ENCODE measurements around the gene DET1.

The DET1 gene

GRCh38 chr15:88546248-88547129, at the start of gene DET1:
Gene DET1, minus strand, starts transcription at chr15:88546681. Its CDS starts 14,976 bp downstream, at chr15:88531705.
- TF ChIP-seq CTCF (conservative IDR thresholded peaks at IDR 0.05) = peak; percentile 98
- peak within 1 kb of the TSS; percentile 91 for H3K27ac ChIP-seq

GRCh38 chr15:88591384-88591783, 44.9 kb upstream of the DET1 start:
- no peak for TF ChIP-seq CTCF (conservative IDR thresholded peaks at IDR 0.05)
- no peak overlapping the region for H3K27ac ChIP-seq

- no peak for TF ChIP-seq CTCF (conservative IDR thresholded peaks at IDR 0.05)
Measured at GRCh38 chr15:88590759-88591158, 44.3 kb upstream of the DET1 start.

GRCh38 chr15:88586401-88587162, 40.1 kb upstream of the DET1 start:
- TF ChIP-seq CTCF (conservative IDR thresholded peaks at IDR 0.05) = no peak

More at GRCh38 chr15:88590759-88591158, 44.3 kb upstream of the DET1 start:
- no peak overlapping the region for H3K27ac ChIP-seq

GRCh38 chr15:88580532-88580931, 34.1 kb upstream of the DET1 start:
- no peak overlapping the region for H3K27ac ChIP-seq
- no peak for TF ChIP-seq CTCF (conservative IDR thresholded peaks at IDR 0.05)

More at GRCh38 chr15:88586401-88587162, 40.1 kb upstream of the DET1 start:
- H3K27ac ChIP-seq = no peak overlapping the region

- no peak for TF ChIP-seq CTCF (conservative IDR thresholded peaks at IDR 0.05)
- no peak overlapping the region for H3K27ac ChIP-seq
Measured at GRCh38 chr15:88579322-88579721, 32.8 kb upstream of the DET1 start.

GRCh38 chr15:88574655-88575054, 28.2 kb upstream of the DET1 start:
- no peak overlapping the region for H3K27ac ChIP-seq
- TF ChIP-seq CTCF (conservative IDR thresholded peaks at IDR 0.05) = no peak
